ENCODE measurements around the gene MED13L. TPM values are rescaled to one million over a fixed set of nuclear protein-coding genes. Genes with fewer than 3 reads are reported as not detected.

The MED13L gene
- total RNA-seq, 5 donors from 2014 or later (not counting 1 experiment from before 2014, with no cell fraction given), result 126 to 216 (median 133) TPM

GRCh38 chr12:116059904-116060303, 217.6 kb downstream of the MED13L start:
- Mint-ChIP-seq H3K36me3 (peaks cover 3% of the 10 kb centered on the region), H3K4me1 (peaks cover 59 to 67% (median 62%) of the 10 kb centered on the region in 3 donors), H3K4me3 (no peak overlapping the region), H3K27ac (no peak overlapping the region), H3K9me3 (no peaks in the 10 kb centered on the region), H3K27me3 (no peaks in the 10 kb centered on the region)
- POLR2A ChIA-PET, result interaction anchor here in 1 of 2 donors (0.5 kb wide), 1 partner anchor 758 kb away, joined by 5 read pairs; no protein-coding TSS in a partner anchor
- Histone ChIP-seq H3K27me3 (replicated peaks in 1 of 2; ENCODE audit: control insufficient read depth in 2 of 2, extremely low read depth in 1 of 2, insufficient read depth in 2 of 2, low read length in 1 of 2) (no peaks in the 10 kb centered on the region), H3K36me3 (ENCODE audit: control insufficient read depth in 2 of 2, extremely low read depth in 1 of 2, insufficient read depth in 1 of 2, low read length in 1 of 2) (no peaks in the 10 kb centered on the region), H3K27ac (ENCODE audit: low read length) (no peak overlapping the region), H3K4me1 (ENCODE audit: control insufficient read depth in 1 of 2, extremely low read depth in 1 of 2, insufficient read depth in 2 of 2, low read length in 2 of 2) (peaks cover 5 to 14% of the 10 kb centered on the region in 2 experiments), H3K9me3 (no peaks in the 10 kb centered on the region), H3K4me3 (ENCODE audit: control insufficient read depth in 1 of 2, extremely low read depth in 1 of 2, low read length in 1 of 2) (no peak overlapping the region)
- CTCF ChIA-PET, result interaction anchor here in 1 of 2 donors (0.7 kb wide), 1 partner anchor 84 kb away, joined by 4 read pairs; no protein-coding TSS in a partner anchor
- ATAC-seq (replicated peaks in 1 of 4) (no peak), DNase-seq (no peak)
- WGBS (ENCODE audit: insufficient coverage), result 100% methylated on average over 1 of the region's 4 CpGs

DNA sequence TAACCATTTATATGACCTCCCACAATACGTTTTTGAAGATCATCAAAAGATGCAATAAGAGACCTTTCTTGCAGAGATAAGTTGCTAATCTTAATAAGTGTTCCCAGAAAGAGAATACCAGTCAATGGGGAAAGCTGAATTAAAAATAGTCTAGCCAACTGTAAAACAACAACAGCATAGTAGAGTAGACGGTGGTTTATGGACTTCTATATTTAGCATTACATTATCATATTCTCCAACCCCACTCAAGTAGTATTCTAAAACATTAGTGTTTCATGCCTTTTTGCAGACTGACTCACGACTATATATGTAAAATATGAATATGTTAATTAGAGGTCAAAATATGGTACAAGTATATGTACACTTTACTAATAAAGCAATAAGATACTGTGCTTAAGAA, 218.9 kb downstream of the MED13L start:
- H3K27ac Mint-ChIP-seq, result no peak overlapping the region
- H3K9me3 Mint-ChIP-seq, result no peaks in the 10 kb centered on the region
- H3K4me3 Mint-ChIP-seq, result no peak overlapping the region
- no peaks in the 10 kb centered on the region for H3K36me3 ChIP-seq (ENCODE audit: control insufficient read depth in 2 of 2, extremely low read depth in 1 of 2, insufficient read depth in 1 of 2, low read length in 1 of 2)
- H3K4me3 ChIP-seq (ENCODE audit: control insufficient read depth in 1 of 2, extremely low read depth in 1 of 2, low read length in 1 of 2), result no peak overlapping the region
- no peaks in the 10 kb centered on the region for H3K27me3 ChIP-seq (replicated peaks in 1 of 2; ENCODE audit: control insufficient read depth in 2 of 2, extremely low read depth in 1 of 2, insufficient read depth in 2 of 2, low read length in 1 of 2)
- no peaks in the 10 kb centered on the region for H3K27me3 Mint-ChIP-seq
- DNase-seq (no peak), ATAC-seq (replicated peaks in 1 of 4) (no peak)
- peaks cover 68 to 75% (median 68%) of the 10 kb centered on the region in 3 donors for H3K4me1 Mint-ChIP-seq
- peaks cover 3% of the 10 kb centered on the region for H3K36me3 Mint-ChIP-seq
- H3K4me1 ChIP-seq (ENCODE audit: control insufficient read depth in 1 of 2, extremely low read depth in 1 of 2, insufficient read depth in 2 of 2, low read length in 2 of 2), result peaks cover 5 to 14% of the 10 kb centered on the region in 2 experiments
- ChIA-PET POLR2A (interaction anchor here in 1 of 2 donors (0.5 kb wide), 1 partner anchor 1383 kb away, joined by 3 read pairs; no protein-coding TSS in a partner anchor), CTCF (no interaction called here)
- H3K9me3 ChIP-seq, result no peaks in the 10 kb centered on the region
- no CpG with 5 or more reads among the region's 3 CpGs for WGBS (ENCODE audit: insufficient coverage)
- no peak overlapping the region for H3K27ac ChIP-seq (ENCODE audit: low read length)

DNA sequence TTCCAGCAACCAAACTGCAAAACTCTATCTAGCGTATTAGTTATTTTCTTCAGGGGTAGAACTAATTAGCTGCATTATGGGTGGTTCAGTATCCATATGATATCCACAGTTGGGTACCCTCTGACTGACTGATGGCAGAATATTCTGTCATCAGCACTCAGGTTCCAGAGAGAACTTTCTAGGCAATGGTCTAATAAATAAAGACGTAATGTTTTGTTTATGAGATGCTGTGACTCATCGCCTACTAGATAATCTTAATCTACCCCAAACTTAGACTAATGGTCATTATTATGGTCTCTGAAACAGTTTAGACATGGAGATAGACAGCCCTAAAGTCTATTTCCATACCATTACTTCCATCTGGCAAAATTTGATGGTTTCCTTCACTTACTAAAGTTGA, 220.1 kb downstream of the MED13L start:
- no peaks in the 10 kb centered on the region for H3K27me3 Mint-ChIP-seq

DNA sequence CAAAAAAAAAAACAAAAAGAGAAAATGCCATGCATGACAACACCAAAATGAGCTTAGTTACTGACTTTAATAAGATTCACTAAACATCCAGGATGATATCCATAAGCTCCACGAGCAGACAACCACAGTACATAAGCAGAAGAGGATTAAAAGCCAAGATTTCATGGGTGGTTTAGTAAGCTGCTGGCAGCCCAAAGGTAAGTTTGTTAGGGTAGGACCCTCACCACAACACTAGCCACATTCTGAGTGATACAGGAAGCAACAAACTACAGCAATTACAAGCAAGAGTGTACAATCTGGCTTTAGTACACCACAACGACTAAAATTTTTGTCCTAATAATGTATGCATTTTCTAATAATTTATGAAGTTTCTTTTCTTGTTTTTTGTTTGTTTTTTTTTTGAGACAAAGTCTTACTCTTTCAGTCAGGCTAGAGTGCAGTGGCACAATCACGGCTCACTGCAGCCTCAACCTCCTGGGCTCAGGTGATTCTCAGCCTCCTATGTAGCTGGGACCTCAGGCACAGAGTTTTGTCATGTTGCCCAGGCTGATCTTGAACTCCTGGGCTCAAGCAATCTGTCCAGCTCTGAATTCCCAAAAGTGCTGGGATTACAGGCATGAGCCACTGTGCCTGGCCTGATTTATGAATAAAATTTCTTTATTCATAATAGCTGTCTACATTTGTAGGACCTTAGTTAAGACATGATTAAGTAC, 221.4 kb downstream of the MED13L start:
- Histone ChIP-seq H3K4me3 (ENCODE audit: control insufficient read depth in 1 of 2, extremely low read depth in 1 of 2, low read length in 1 of 2) (no peak overlapping the region), H3K4me1 (ENCODE audit: control insufficient read depth in 1 of 2, extremely low read depth in 1 of 2, insufficient read depth in 2 of 2, low read length in 2 of 2) (peaks cover 5 to 12% of the 10 kb centered on the region in 2 experiments), H3K27me3 (replicated peaks in 1 of 2; ENCODE audit: control insufficient read depth in 2 of 2, extremely low read depth in 1 of 2, insufficient read depth in 2 of 2, low read length in 1 of 2) (no peaks in the 10 kb centered on the region), H3K36me3 (ENCODE audit: control insufficient read depth in 2 of 2, extremely low read depth in 1 of 2, insufficient read depth in 1 of 2, low read length in 1 of 2) (no peaks in the 10 kb centered on the region), H3K27ac (ENCODE audit: low read length) (no peak overlapping the region), H3K9me3 (no peaks in the 10 kb centered on the region)
- Mint-ChIP-seq H3K27ac (peak overlapping the region in 1 of 2 donors; percentile 24), H3K4me1 (peaks cover 68 to 71% (median 68%) of the 10 kb centered on the region in 3 donors), H3K4me3 (no peak overlapping the region), H3K27me3 (no peaks in the 10 kb centered on the region), H3K9me3 (no peaks in the 10 kb centered on the region), H3K36me3 (peaks cover 3% of the 10 kb centered on the region)
- POLR2A ChIA-PET, result interaction anchor here (0.6 to 0.7 kb wide), 3 partner anchors 11 to 81 kb away, joined by 4 read pairs; no protein-coding TSS in a partner anchor
- no peak for ATAC-seq (replicated peaks in 1 of 4)
- 80% methylated on average over 1 of the region's 3 CpGs for WGBS (ENCODE audit: insufficient coverage)
- no peak for DNase-seq
- CTCF ChIA-PET, result interaction anchor here (0.6 to 0.7 kb wide), 4 partner anchors 57 to 653 kb away, joined by 3 to 6 read pairs (median 4); no protein-coding TSS in a partner anchor

More for the DNA sequence above, 220.1 kb downstream of the MED13L start:
- Mint-ChIP-seq H3K9me3 (no peaks in the 10 kb centered on the region), H3K36me3 (peaks cover 3% of the 10 kb centered on the region), H3K27ac (no peak overlapping the region), H3K4me1 (peaks cover 71 to 72% (median 71%) of the 10 kb centered on the region in 3 donors), H3K4me3 (no peak overlapping the region)
- no peaks in the 10 kb centered on the region for H3K36me3 ChIP-seq (ENCODE audit: control insufficient read depth in 2 of 2, extremely low read depth in 1 of 2, insufficient read depth in 1 of 2, low read length in 1 of 2)
- ChIA-PET CTCF (interaction anchor here in 1 of 2 donors (0.6 kb wide), 1 partner anchor 113 kb away, joined by 6 read pairs; no protein-coding TSS in a partner anchor), POLR2A (interaction anchor here in 1 of 2 donors (0.6 kb wide), 1 partner anchor 14 kb away, joined by 3 read pairs; no protein-coding TSS in a partner anchor)
- peaks cover 5 to 14% of the 10 kb centered on the region in 2 experiments for H3K4me1 ChIP-seq (ENCODE audit: control insufficient read depth in 1 of 2, extremely low read depth in 1 of 2, insufficient read depth in 2 of 2, low read length in 2 of 2)
- ATAC-seq (replicated peaks in 1 of 4) (no peak), DNase-seq (no peak)
- H3K27ac ChIP-seq (ENCODE audit: low read length), result no peak overlapping the region
- WGBS (ENCODE audit: insufficient coverage), result no CpG with 5 or more reads among the region's 3 CpGs
- H3K4me3 ChIP-seq (ENCODE audit: control insufficient read depth in 1 of 2, extremely low read depth in 1 of 2, low read length in 1 of 2), result no peak overlapping the region
- H3K27me3 ChIP-seq (replicated peaks in 1 of 2; ENCODE audit: control insufficient read depth in 2 of 2, extremely low read depth in 1 of 2, insufficient read depth in 2 of 2, low read length in 1 of 2), result no peaks in the 10 kb centered on the region
- H3K9me3 ChIP-seq, result no peaks in the 10 kb centered on the region

DNA sequence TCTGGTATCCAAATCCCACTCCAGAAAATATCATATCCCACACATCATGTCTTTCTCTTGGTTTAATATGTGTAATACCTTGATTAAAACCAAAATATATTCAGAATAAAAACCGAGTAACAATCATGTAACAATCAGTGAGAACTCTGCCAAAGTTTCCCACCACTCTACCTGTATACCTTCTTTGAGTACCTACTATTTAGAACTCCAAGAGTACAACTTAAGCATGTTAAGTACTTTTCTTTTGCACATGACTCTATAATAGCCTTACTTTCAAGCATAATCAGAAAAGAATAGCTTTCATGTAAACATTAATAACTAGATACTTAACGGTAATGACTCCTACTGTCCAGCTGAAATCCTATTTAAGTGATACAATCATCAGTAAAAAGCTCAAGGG, 223.2 kb downstream of the MED13L start:
- peaks cover 3% of the 10 kb centered on the region for H3K36me3 Mint-ChIP-seq
- ChIA-PET CTCF (interaction anchor here in 1 of 2 donors (0.5 to 1.1 kb wide), 2 partner anchors 14 to 537 kb away, joined by 3 read pairs; no protein-coding TSS in a partner anchor), POLR2A (no interaction called here)
- H3K4me1 ChIP-seq (ENCODE audit: control insufficient read depth in 1 of 2, extremely low read depth in 1 of 2, insufficient read depth in 2 of 2, low read length in 2 of 2), result peaks cover 5 to 8% of the 10 kb centered on the region in 2 experiments
- H3K27me3 Mint-ChIP-seq, result no peaks in the 10 kb centered on the region
- no peak overlapping the region for H3K27ac Mint-ChIP-seq
- no peak overlapping the region for H3K27ac ChIP-seq (ENCODE audit: low read length)
- no peaks in the 10 kb centered on the region for H3K36me3 ChIP-seq (ENCODE audit: control insufficient read depth in 2 of 2, extremely low read depth in 1 of 2, insufficient read depth in 1 of 2, low read length in 1 of 2)
- 100% methylated on average over 1 of the region's 2 CpGs for WGBS (ENCODE audit: insufficient coverage)
- H3K9me3 Mint-ChIP-seq, result no peaks in the 10 kb centered on the region
- no peak overlapping the region for H3K4me3 ChIP-seq (ENCODE audit: control insufficient read depth in 1 of 2, extremely low read depth in 1 of 2, low read length in 1 of 2)
- no peaks in the 10 kb centered on the region for H3K9me3 ChIP-seq
- H3K27me3 ChIP-seq (replicated peaks in 1 of 2; ENCODE audit: control insufficient read depth in 2 of 2, extremely low read depth in 1 of 2, insufficient read depth in 2 of 2, low read length in 1 of 2), result no peaks in the 10 kb centered on the region
- no peak for ATAC-seq (replicated peaks in 1 of 4)
- peaks cover 66 to 73% (median 73%) of the 10 kb centered on the region in 3 donors for H3K4me1 Mint-ChIP-seq
- DNase-seq, result no peak
- no peak overlapping the region for H3K4me3 Mint-ChIP-seq

GRCh38 chr12:116053479-116054200, 223.9 kb downstream of the MED13L start:
- CTCF ChIA-PET, result interaction anchor here in 1 of 2 donors (0.5 to 1.4 kb wide), 3 partner anchors 9 to 538 kb away, joined by 3 read pairs; no protein-coding TSS in a partner anchor
- Mint-ChIP-seq H3K4me1 (peaks cover 65 to 79% (median 77%) of the 10 kb centered on the region in 3 donors), H3K9me3 (no peaks in the 10 kb centered on the region), H3K27me3 (no peaks in the 10 kb centered on the region), H3K27ac (no peak overlapping the region), H3K36me3 (peaks cover 3% of the 10 kb centered on the region), H3K4me3 (no peak overlapping the region)
- no peaks in the 10 kb centered on the region for H3K27me3 ChIP-seq (replicated peaks in 1 of 2; ENCODE audit: control insufficient read depth in 2 of 2, extremely low read depth in 1 of 2, insufficient read depth in 2 of 2, low read length in 1 of 2)
- POLR2A ChIA-PET, result interaction anchor here in 1 of 2 donors (0.7 kb wide), 1 partner anchor 20 kb away, joined by 3 read pairs; no protein-coding TSS in a partner anchor
- H3K9me3 ChIP-seq, result no peaks in the 10 kb centered on the region
- DNase-seq (no peak), ATAC-seq (replicated peaks in 1 of 4) (no peak)
- no peak overlapping the region for H3K4me3 ChIP-seq (ENCODE audit: control insufficient read depth in 1 of 2, extremely low read depth in 1 of 2, low read length in 1 of 2)
- no peaks in the 10 kb centered on the region for H3K36me3 ChIP-seq (ENCODE audit: control insufficient read depth in 2 of 2, extremely low read depth in 1 of 2, insufficient read depth in 1 of 2, low read length in 1 of 2)
- peaks cover 5 to 8% of the 10 kb centered on the region in 2 experiments for H3K4me1 ChIP-seq (ENCODE audit: control insufficient read depth in 1 of 2, extremely low read depth in 1 of 2, insufficient read depth in 2 of 2, low read length in 2 of 2)
- H3K27ac ChIP-seq (ENCODE audit: low read length), result no peak overlapping the region
- WGBS (ENCODE audit: insufficient coverage), result 97% methylated on average over 3 of the region's 3 CpGs

Measured in T-cell (primary cell).